OCI-LY3 (cell line): ENCODE results near the gene MOSPD3.

Experiments
- H2AFZ ChIP-seq: fragments of 200-600, 300-600 bp; shearing (Covaris generic); 2 replicates; pipeline ENCODE4 v1.6.0; 2014; ENCODE audit warnings: antibody characterized with exemption, low read depth, low read length
- H3K27ac ChIP-seq: fragments of 200-600, 300-600 bp; sonication (generic); 2 replicates; pipeline ENCODE4 v1.5.1; 2014; ENCODE audit warnings: mild to moderate bottlenecking, low read length, moderate library complexity, mixed read lengths
- H3K27me3 ChIP-seq: fragments of 200-600, 300-600 bp; sonication (generic); 2 replicates; pipeline ENCODE4 v1.6.1; 2014; ENCODE audit warnings: low read depth, low read length, mixed read lengths
- H3K36me3 ChIP-seq: fragments of 200-600, 300-600 bp; sonication (generic); replicated peaks from 2 replicates; pipeline ENCODE3; 2014; ENCODE audit warnings: low read depth, low read length, mixed read lengths
- H3K4me1 ChIP-seq: fragments of 300-600, 200-600 bp; sonication (generic); 2 replicates; pipeline ENCODE4 v1.6.1; 2014; ENCODE audit warnings: low read length, mixed read lengths
- H3K4me2 ChIP-seq: fragments of 200-600, 300-600 bp; sonication (generic); 2 replicates; pipeline ENCODE4 v1.6.1; 2014; ENCODE audit warnings: low read length, mixed read lengths
- H3K4me3 ChIP-seq: fragments of 300-600, 200-600 bp; sonication (generic); 2 replicates; pipeline ENCODE4 v1.5.1; 2014; ENCODE audit warnings: antibody characterized with exemption, mild to moderate bottlenecking, low read length, moderate library complexity
- H3K79me2 ChIP-seq: fragments of 300-600, 200-600 bp; shearing (Covaris generic); 2 replicates; pipeline ENCODE4 v1.6.1; 2014; ENCODE audit warnings: mild to moderate bottlenecking, low read length, mixed read lengths
- H3K9ac ChIP-seq: fragments of 300-600, 200-600 bp; shearing (Covaris generic); 2 replicates; pipeline ENCODE4 v1.6.0; 2014; ENCODE audit warnings: mild to moderate bottlenecking, low read length, moderate library complexity
- H3K9me3 ChIP-seq: fragments of 200-600, 300-600 bp; shearing (Covaris generic); 2 replicates; pipeline ENCODE4 v1.6.1; 2014; ENCODE audit warnings: low read length, mixed read lengths; ENCODE audit not compliant: insufficient read depth
- H4K20me1 ChIP-seq: fragments of 200-600, 300-600 bp; sonication (generic); 2 replicates; pipeline ENCODE4 v1.6.1; 2016; ENCODE audit warnings: low read length, mixed read lengths; ENCODE audit not compliant: insufficient read depth
- CTCF ChIP-seq: fragments of 200-600, 300-600 bp; sonication (generic); IDR thresholded peaks from 2 replicates; pipeline ENCODE4 v1.5.1; 2014; ENCODE audit warnings: antibody characterized with exemption, low read length, low read depth
- EZH2phosphoT487 ChIP-seq: fragments of 200-600 bp; shearing (Covaris generic); IDR thresholded peaks from 2 replicates; pipeline ENCODE4 v1.6.1; 2018; ENCODE audit warnings: antibody characterized with exemption, mixed run types, low read depth

MOSPD3 gene

GRCh38 chr7:100574362-100575205 is 37.8 kb upstream of the MOSPD3 start:
- H3K27ac ChIP-seq, result no peak overlapping the region
- no peak overlapping the region for H3K4me2 ChIP-seq
- TF ChIP-seq EZH2phosphoT487, result no peak
- no peak for TF ChIP-seq CTCF
- H4K20me1 ChIP-seq, result no peaks in the 10 kb centered on the region
- no peak overlapping the region for H2AFZ ChIP-seq
- no peak overlapping the region for H3K9ac ChIP-seq
- H3K4me1 ChIP-seq, result no peaks in the 10 kb centered on the region
- peaks cover 4% of the 10 kb centered on the region for H3K36me3 ChIP-seq
- H3K9me3 ChIP-seq, result no peaks in the 10 kb centered on the region
- no peak overlapping the region for H3K4me3 ChIP-seq
- no peaks in the 10 kb centered on the region for H3K27me3 ChIP-seq
- no peaks in the 10 kb centered on the region for H3K79me2 ChIP-seq

GRCh38 chr7:100575206-100575631 is 37.1 kb upstream of the MOSPD3 start:
- Histone ChIP-seq H3K36me3 (peaks cover 6% of the 10 kb centered on the region), H3K27me3 (no peaks in the 10 kb centered on the region), H3K4me2 (no peak overlapping the region), H3K79me2 (no peaks in the 10 kb centered on the region), H3K27ac (no peak overlapping the region), H3K4me1 (no peaks in the 10 kb centered on the region), H3K4me3 (no peak overlapping the region), H3K9ac (no peak overlapping the region), H4K20me1 (no peaks in the 10 kb centered on the region), H2AFZ (no peak overlapping the region), H3K9me3 (no peaks in the 10 kb centered on the region)
- no peak for TF ChIP-seq CTCF
- TF ChIP-seq EZH2phosphoT487, result no peak

GRCh38 chr7:100575746-100576383 is 36.5 kb upstream of the MOSPD3 start:
- Histone ChIP-seq H3K4me1 (no peaks in the 10 kb centered on the region), H3K27me3 (no peaks in the 10 kb centered on the region), H4K20me1 (no peaks in the 10 kb centered on the region), H3K4me2 (no peak overlapping the region), H2AFZ (no peak overlapping the region), H3K36me3 (peaks cover 12% of the 10 kb centered on the region), H3K4me3 (no peak overlapping the region), H3K9me3 (no peaks in the 10 kb centered on the region), H3K9ac (no peak overlapping the region), H3K27ac (no peak overlapping the region), H3K79me2 (no peaks in the 10 kb centered on the region)
- TF ChIP-seq EZH2phosphoT487, result no peak
- no peak for TF ChIP-seq CTCF

DNA sequence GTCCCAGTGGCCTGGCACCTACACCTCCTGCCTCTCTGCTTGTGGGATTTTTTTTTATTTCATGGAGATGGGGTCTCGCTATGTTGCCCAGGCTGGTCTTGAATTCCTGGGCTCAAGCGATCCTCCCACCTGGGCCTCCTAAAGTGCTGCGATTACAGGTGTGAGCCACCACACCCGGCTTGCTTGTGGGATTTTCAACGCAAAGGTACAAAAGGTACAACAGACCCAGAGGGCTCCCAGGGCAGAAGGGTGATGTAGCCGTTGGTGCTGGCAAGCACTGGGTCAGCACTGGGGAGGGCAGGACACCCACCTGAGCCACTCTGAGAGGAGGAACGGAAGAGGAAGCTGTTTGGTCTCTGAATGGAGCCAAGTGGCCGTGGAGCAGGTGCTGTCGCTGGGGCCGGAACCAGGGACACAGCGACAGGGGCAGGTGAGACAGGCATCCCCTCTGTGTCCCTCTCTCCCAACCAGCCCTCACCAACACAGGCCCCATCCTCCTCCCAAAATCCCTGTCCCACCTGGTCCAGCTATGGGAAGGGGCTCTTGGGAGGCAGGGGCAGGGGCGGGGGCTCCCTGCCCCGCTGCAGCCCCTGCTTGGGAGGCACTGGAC is 35.9 kb upstream of the MOSPD3 start:
- H3K4me2 ChIP-seq, result no peak overlapping the region
- H3K4me1 ChIP-seq, result no peaks in the 10 kb centered on the region
- no peak overlapping the region for H3K4me3 ChIP-seq
- H3K36me3 ChIP-seq, result peaks cover 15% of the 10 kb centered on the region
- H3K27me3 ChIP-seq, result no peaks in the 10 kb centered on the region
- TF ChIP-seq CTCF (no peak), EZH2phosphoT487 (no peak)
- no peak overlapping the region for H3K27ac ChIP-seq
- no peaks in the 10 kb centered on the region for H4K20me1 ChIP-seq
- no peak overlapping the region for H3K9ac ChIP-seq
- no peaks in the 10 kb centered on the region for H3K79me2 ChIP-seq
- H2AFZ ChIP-seq, result no peak overlapping the region
- H3K9me3 ChIP-seq, result no peaks in the 10 kb centered on the region
